ENCODE data around the gene MTA1.
A peak's percentile ranks its signal among the peaks of the same experiment; 100 is the strongest.

Gene MTA1

GRCh38 chr14:105387530-105387922, 32.1 kb upstream of the MTA1 start:
- DNase-seq = no peak

- no peak for DNase-seq
Observed at GRCh38 chr14:105388110-105388951, 31.3 kb upstream of the MTA1 start.

GRCh38 chr14:105388976-105389375, 30.7 kb upstream of the MTA1 start:
- DNase-seq = no peak

- no peak for DNase-seq
Observed at GRCh38 chr14:105389534-105389933, 30.1 kb upstream of the MTA1 start.

GRCh38 chr14:105389976-105390848, 29.4 kb upstream of the MTA1 start:
- DNase-seq = no peak

GRCh38 chr14:105390849-105391500, 28.7 kb upstream of the MTA1 start:
- DNase-seq = no peak

GRCh38 chr14:105391541-105391940, 28.1 kb upstream of the MTA1 start:
- no peak for DNase-seq

GRCh38 chr14:105392131-105393090, 27.2 kb upstream of the MTA1 start:
- DNase-seq = no peak

- DNase-seq = no peak
Observed at GRCh38 chr14:105393151-105393550, 26.5 kb upstream of the MTA1 start.

GRCh38 chr14:105394714-105395537, 24.7 kb upstream of the MTA1 start:
- no peak for DNase-seq

GRCh38 chr14:105395538-105395854, 24.1 kb upstream of the MTA1 start:
- no peak for DNase-seq

GRCh38 chr14:105397350-105397931, 22.2 kb upstream of the MTA1 start:
- DNase-seq = no peak

GRCh38 chr14:105398044-105398725, 21.4 kb upstream of the MTA1 start, which contains the start of gene TEX22:
Gene TEX22, plus strand, starts transcription at chr14:105398538. Its CDS starts 803 bp downstream, at chr14:105399341.
- DNase-seq = peak; percentile 94 to 96

GRCh38 chr14:105398726-105399465, 20.7 kb upstream of the MTA1 start:
- DNase-seq = no peak

- no peak for DNase-seq
Observed at GRCh38 chr14:105399466-105399775, 20.2 kb upstream of the MTA1 start.

- DNase-seq = no peak
Observed at GRCh38 chr14:105400016-105400415, 19.6 kb upstream of the MTA1 start.

- DNase-seq = no peak
Observed at GRCh38 chr14:105401699-105402098, 17.9 kb upstream of the MTA1 start.

GRCh38 chr14:105408592-105408991, 11.0 kb upstream of the MTA1 start:
- DNase-seq = no peak

- no peak for DNase-seq
Observed at GRCh38 chr14:105409364-105409763, 10.3 kb upstream of the MTA1 start.

GRCh38 chr14:105410642-105411016, 9.0 kb upstream of the MTA1 start:
- no peak for DNase-seq
